ENCODE measurements around the gene SMYD3.

SMYD3 gene

DNA sequence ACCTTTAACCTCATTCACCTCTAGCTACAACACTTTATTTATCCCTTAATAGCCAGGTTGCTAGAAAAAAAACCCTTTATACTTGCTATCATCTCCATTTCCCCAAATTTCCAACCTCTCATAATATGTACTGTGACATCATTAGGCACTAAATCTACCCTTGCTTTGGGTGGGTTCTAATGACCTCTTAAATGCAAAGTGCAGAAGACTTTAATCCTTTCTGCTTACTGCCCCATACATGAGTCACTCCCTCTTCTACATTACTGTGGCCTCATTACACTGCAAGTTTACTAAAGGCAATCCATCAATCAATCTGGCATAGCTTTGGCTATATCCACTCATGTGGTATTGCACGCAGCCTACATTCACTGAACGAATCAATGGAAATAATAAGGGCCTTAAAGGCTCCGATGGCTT, 353.3 kb downstream of the SMYD3 start:
- H3K4me3 ChIP-seq (ENCODE audit: low read length) = no peak overlapping the region
- TF ChIP-seq, protein P1, sequence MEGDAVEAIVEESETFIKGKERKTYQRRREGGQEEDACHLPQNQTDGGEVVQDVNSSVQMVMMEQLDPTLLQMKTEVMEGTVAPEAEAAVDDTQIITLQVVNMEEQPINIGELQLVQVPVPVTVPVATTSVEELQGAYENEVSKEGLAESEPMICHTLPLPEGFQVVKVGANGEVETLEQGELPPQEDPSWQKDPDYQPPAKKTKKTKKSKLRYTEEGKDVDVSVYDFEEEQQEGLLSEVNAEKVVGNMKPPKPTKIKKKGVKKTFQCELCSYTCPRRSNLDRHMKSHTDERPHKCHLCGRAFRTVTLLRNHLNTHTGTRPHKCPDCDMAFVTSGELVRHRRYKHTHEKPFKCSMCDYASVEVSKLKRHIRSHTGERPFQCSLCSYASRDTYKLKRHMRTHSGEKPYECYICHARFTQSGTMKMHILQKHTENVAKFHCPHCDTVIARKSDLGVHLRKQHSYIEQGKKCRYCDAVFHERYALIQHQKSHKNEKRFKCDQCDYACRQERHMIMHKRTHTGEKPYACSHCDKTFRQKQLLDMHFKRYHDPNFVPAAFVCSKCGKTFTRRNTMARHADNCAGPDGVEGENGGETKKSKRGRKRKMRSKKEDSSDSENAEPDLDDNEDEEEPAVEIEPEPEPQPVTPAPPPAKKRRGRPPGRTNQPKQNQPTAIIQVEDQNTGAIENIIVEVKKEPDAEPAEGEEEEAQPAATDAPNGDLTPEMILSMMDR (conservative IDR thresholded peaks at IDR 0.05; ENCODE audit: low read depth, low read length) = no peak
- peak; percentile 81 for DNase-seq (ENCODE audit: low read depth)

DNA sequence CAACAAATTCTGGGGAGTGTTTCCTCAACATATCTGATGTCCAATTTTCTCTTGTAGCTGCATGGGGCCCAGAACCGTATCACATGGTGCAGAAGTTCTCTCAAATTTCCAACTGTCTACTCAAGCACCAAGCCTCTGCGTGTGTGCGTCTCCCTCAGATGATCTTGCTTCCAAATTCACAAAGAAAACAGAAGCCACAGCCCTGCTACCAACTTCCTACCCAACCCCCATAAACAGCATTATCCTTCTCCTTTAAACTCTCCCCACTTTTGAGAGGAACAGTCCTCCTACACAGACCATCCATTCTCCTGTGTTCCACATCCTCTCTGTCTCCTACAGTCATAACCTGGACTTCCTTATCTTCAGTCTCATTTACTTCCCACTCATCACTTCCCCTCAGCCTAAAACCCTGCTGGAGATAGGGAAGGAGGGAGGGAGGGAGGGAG, 354.1 kb downstream of the SMYD3 start:
- no peak for DNase-seq (ENCODE audit: low read depth)
- no peak overlapping the region for H3K4me3 ChIP-seq (ENCODE audit: low read length)
- TF ChIP-seq, protein P1 (conservative IDR thresholded peaks at IDR 0.05; ENCODE audit: low read depth, low read length) = no peak

DNA sequence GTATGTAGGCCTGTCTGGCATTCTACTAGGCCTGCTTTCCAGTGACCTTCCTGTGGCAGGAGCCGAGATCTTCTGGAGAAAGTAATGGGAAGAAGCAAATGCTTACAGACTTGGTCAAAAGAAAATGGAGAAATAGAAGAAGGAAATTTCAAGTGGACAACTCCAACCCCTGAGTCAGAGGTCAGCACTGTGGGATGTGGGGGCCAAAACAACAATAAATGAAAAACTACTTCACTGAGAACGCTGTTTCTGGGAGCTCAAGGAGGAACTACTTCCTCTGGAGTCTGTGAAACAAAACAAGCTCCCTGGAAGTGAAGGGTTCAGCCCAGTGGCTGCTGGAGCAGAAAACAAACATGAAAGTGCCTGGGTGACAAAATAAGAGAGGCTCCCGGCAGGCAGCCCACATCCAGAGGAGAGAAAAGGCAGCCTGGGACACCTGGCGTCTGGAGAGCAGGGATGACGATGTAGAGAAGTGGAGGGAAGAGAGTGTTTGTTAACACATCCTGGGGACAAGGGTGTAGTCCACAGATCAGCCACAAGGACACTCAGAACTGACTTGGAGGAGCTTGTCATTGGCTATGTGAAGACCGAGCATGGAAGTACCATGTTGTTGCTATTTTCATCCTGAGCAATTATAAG, 355.2 kb downstream of the SMYD3 start:
- H3K4me3 ChIP-seq (ENCODE audit: low read length) = no peak overlapping the region
- DNase-seq (ENCODE audit: low read depth) = no peak
- TF ChIP-seq, protein P1 (conservative IDR thresholded peaks at IDR 0.05; ENCODE audit: low read depth, low read length) = no peak

DNA sequence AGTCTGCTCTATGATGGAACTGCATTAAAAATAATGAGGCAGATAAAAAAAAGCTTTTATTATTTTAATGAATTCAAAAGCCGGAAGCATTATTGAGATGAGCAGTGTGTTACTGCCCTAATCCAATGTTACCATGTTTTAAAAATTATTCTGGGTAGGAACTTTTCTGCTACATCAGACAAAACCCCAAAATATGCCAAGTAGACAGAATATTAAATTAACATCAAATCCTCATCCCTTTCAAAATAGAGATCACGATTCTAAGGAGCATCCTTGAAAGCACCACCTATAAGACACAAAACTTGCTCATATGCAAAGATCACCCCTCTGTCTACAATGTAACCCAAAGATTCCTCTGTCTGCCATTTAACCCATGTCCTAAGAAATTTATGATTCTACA, 357.5 kb downstream of the SMYD3 start:
- TF ChIP-seq, protein P1 (conservative IDR thresholded peaks at IDR 0.05; ENCODE audit: low read depth, low read length) = no peak
- H3K4me3 ChIP-seq (ENCODE audit: low read length) = no peak overlapping the region
- DNase-seq (ENCODE audit: low read depth) = no peak

DNA sequence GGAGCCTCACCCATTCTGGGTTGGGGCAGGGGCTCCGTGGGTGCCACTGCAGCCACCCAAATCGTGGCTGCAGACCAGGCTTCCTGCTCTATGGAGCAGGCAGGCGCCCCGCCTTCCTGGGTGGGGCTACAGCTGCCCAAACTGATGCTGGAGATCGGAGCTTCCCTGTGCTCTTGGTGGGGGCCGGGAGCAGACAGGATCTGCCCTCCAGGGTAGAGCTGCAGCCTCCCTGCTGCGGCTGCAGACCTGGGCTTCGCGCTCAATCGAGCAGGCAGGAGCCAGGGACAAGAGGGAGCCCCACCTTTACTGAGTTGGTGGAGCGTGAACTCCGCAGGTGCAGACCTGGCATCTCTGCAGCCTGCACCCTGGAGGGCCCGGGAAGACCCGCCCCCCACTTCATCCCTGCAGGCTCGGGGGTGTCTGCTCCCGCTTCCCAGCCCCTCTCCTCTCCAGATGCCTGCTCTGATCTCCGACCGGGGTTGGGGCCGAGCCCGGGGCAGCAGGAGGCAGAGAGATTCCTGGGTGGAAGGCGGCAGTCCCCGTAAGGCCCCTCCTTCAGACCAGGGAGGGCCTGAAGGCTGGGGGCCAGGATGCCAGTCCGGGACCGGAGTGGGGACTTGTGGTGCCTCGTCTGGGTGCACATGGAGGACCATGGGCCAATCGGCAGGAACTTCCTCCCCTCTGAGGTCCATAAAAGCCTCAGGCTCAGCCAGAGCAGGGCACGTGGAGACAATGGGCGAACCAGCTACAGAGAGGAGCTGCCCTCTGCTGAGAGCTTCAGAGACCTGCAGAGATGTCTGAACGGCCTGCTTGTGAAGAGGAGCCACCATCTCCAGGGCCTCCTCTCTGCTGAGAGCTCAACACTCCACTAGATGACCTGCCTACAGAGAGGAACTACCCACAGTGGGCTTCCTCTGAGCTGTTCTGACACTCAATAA, 359.3 kb downstream of the SMYD3 start:
- no peak overlapping the region for H3K4me3 ChIP-seq (ENCODE audit: low read length)
- no peak for DNase-seq (ENCODE audit: low read depth)
- TF ChIP-seq, protein P1 (conservative IDR thresholded peaks at IDR 0.05; ENCODE audit: low read depth, low read length) = no peak

DNA sequence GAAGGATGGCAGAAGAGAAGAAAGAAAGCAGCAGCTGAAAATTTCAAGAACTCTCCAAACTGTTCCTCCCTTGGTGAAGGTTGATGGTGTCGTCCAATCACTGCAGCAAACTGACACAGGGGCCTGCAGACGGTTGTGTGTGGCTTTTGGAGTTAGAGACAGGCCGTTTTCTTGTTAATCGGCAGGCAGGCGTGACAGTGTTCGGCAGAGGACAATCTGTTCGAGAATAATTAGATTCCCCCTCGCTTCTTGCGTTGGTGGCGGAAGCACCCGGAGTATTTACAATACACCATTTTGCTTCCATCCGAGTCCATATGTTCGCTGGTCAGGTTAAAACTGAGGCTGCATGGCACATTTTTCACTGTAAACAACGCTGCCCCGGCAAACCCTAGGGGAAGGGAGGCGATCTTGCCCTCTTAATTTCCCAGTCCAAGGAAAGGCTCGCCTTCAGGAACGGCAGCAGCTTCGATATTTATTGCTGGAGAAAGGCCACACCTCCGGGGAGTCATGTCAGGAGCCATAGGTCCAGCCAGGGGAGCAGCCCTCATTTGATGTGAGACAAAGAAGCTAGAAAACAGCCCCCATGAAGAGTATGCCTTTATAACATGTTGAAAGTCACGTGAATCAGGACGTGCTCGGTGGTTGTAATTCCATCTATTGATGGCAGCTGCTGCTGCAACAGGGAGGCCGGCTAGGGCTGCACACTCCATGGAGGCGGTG, 360.1 kb downstream of the SMYD3 start:
- TF ChIP-seq, protein P1 (conservative IDR thresholded peaks at IDR 0.05; ENCODE audit: low read depth, low read length) = no peak
- DNase-seq (ENCODE audit: low read depth) = no peak
- H3K4me3 ChIP-seq (ENCODE audit: low read length) = no peak overlapping the region
